ENCODE measurements around the gene SMIM27. TPM values are rescaled to one million over a fixed set of nuclear protein-coding genes. Genes with fewer than 3 reads are reported as not detected.

SMIM27 gene, protein sequence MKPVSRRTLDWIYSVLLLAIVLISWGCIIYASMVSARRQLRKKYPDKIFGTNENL
- 10 to 100 TPM; 24.8 to 43.3 TPM for total RNA-seq
- 58.6 TPM for polyA plus RNA-seq (ENCODE audit: insufficient read depth, low read depth, low replicate concordance)
- long read RNA-seq, donor 1, transcript SMIM27-206 (1 exons, 668 nt) = major isoform, 7 of 23 reads
- long read RNA-seq, donor 1, partial matches to known transcripts = 16 of 23 reads
- long read RNA-seq, donor 1, other reads (novel, unspliced or antisense) = 0 of 23 reads
- long read RNA-seq, donor 2, transcript SMIM27-206 (1 exons, 668 nt) = major isoform, 5 of 13 reads
- long read RNA-seq, donor 2, partial matches to known transcripts = 7 of 13 reads
- long read RNA-seq, donor 2, other reads (novel, unspliced or antisense) = 0 of 13 reads

DNA sequence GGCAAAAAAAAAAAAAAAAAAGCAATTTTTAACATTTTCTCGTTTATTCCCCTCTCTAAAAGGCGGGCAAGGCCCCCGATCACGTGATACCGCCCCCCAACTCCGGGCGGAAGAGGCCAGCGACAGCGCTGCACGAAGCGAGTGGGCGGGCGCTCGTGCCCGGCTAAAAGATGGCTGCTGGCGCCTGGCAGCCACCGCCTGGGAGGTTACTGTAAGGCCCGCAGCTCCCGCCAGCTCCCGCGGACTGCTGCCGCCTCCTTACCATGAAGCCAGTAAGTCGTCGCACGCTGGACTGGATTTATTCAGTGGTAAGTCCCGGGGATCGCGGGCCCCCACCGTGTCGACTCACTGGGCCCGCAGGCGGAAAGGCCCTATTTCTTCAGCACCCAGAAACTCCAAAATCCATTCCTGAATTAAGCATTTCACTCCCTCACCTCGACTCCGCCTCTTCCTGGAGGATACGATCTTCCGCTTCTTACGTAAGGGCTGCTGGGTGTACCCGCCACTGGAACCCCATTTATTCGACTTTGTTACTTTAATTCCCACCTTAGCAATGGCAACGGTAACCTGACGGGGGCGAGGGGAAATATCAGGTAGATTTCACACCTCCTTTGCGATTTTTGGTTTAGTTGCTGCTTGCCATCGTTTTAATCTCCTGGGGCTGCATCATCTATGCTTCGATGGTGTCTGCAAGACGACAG lies at the start of gene SMIM27, which contains the start of gene TOPORS:
TSS of gene SMIM27 (plus strand) at position 156 of the 701 bp plus-strand sequence. CDS start at position 264, 108 bp downstream.
TSS of gene TOPORS (minus strand) at position 415 of the 701 bp plus-strand sequence. CDS start at position 265, 150 bp downstream.
- Histone ChIP-seq H3K27ac (peak within 1 kb of the TSS; percentile 93 to 98), H3K9me3 (no peaks in the 10 kb centered on the region), H3K36me3 (ENCODE audit: low read depth, missing control alignments) (no peaks in the 10 kb centered on the region), H3K4me3 (peak within 1 kb of the TSS; percentile 73 to 95), H3K27me3 (no peaks in the 10 kb centered on the region), H3K4me1 (peaks cover 20% of the 10 kb centered on the region)
- WGBS, 2 donors = 0% methylated on average over 45 to 46 of the region's 46 CpGs
- intact Hi-C loops (cut with DNase I; ENCODE audit: low total_unique reads) = no loop called here
- DNase-seq = peak; percentile 94
- TF ChIP-seq, protein P1, sequence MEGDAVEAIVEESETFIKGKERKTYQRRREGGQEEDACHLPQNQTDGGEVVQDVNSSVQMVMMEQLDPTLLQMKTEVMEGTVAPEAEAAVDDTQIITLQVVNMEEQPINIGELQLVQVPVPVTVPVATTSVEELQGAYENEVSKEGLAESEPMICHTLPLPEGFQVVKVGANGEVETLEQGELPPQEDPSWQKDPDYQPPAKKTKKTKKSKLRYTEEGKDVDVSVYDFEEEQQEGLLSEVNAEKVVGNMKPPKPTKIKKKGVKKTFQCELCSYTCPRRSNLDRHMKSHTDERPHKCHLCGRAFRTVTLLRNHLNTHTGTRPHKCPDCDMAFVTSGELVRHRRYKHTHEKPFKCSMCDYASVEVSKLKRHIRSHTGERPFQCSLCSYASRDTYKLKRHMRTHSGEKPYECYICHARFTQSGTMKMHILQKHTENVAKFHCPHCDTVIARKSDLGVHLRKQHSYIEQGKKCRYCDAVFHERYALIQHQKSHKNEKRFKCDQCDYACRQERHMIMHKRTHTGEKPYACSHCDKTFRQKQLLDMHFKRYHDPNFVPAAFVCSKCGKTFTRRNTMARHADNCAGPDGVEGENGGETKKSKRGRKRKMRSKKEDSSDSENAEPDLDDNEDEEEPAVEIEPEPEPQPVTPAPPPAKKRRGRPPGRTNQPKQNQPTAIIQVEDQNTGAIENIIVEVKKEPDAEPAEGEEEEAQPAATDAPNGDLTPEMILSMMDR (IDR thresholded peaks at IDR 0.05) = peak in 1 of 3 experiments; percentile 3
- peak; percentile 76 for TF ChIP-seq POLR2A (IDR thresholded peaks at IDR 0.05)

DNA sequence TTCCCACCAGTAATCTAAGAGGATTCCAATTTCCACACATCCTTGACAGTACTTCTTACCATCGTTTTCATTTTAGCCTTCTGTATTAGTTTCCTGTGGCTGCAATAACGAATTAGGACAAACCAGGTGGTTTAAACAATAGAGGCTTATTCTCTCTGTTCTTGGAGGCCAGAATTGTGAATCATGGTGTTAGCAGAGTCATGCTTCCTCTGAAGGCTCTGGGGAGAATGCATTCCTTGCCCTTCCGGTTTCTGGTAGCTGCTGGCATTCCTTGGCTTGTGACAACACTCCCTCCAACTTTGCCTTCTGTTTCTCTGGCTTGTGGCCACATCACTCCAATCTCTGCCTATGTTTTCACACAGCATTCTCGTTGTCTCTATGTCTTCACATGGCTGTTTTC lies 49.7 kb upstream of the SMIM27 start:
- no peak overlapping the region for H3K4me3 ChIP-seq
- intact Hi-C loops (cut with DNase I; ENCODE audit: low total_unique reads) = no loop called here
- H3K9me3 ChIP-seq = no peaks in the 10 kb centered on the region
- H3K27me3 ChIP-seq = no peaks in the 10 kb centered on the region
- no peak for DNase-seq
- no peak for TF ChIP-seq POLR2A (IDR thresholded peaks at IDR 0.05)
- TF ChIP-seq, protein P1 (IDR thresholded peaks at IDR 0.05) = no peak
- no peak overlapping the region for H3K27ac ChIP-seq
- H3K4me1 ChIP-seq = no peaks in the 10 kb centered on the region
- 80 to 89% methylated on average over 4 of the region's 4 CpGs for WGBS, 2 donors
- H3K36me3 ChIP-seq (ENCODE audit: low read depth, missing control alignments) = no peaks in the 10 kb centered on the region

DNA sequence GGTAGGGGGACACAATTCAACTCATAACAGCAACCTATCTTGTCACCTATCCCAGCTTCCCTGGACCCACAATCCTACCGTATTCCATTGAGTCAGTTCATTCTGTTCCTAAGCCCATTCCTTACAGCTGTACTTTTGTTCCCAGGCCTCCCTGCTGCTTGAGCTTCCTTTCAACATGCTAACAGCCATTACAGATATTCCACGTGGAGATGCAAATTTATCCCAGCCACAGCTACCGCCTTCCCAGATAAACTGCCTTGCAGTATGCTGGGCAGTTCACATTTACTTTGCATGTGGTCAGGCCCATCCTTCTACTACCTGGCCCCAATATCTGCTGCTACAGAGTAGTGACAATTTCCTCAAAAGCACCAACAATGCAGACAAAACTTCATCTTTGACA lies 49.1 kb upstream of the SMIM27 start:
- no peaks in the 10 kb centered on the region for H3K4me1 ChIP-seq
- DNase-seq = no peak
- no peaks in the 10 kb centered on the region for H3K9me3 ChIP-seq
- no peak overlapping the region for H3K27ac ChIP-seq
- no peaks in the 10 kb centered on the region for H3K27me3 ChIP-seq
- H3K4me3 ChIP-seq = no peak overlapping the region
- H3K36me3 ChIP-seq (ENCODE audit: low read depth, missing control alignments) = no peaks in the 10 kb centered on the region
- TF ChIP-seq POLR2A (IDR thresholded peaks at IDR 0.05) = no peak
- TF ChIP-seq, protein P1 (IDR thresholded peaks at IDR 0.05) = no peak
- 82 to 86% methylated on average over 3 of the region's 3 CpGs for WGBS, 2 donors
- intact Hi-C loops (cut with DNase I; ENCODE audit: low total_unique reads) = no loop called here

DNA sequence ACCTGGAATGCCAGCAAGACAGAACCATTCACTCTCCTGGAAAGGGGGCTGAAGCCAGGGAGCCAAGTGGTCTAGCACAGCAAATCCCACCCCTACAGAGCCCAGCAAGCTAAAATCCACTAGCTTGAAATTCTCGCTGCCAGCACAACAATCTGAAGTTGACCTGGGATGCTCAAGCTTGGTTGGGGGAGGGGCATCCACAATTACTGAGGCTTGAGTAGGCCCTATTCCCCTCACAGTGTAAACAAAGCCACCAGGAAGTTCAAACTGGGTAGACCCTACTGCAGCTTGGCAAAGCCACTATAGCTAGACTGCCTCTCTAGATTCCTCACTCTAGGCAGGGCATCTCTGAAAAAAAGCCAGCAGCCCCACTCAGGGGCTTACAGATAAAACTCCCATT lies 43.4 kb upstream of the SMIM27 start:
- DNase-seq = no peak
- intact Hi-C loops (cut with DNase I; ENCODE audit: low total_unique reads) = no loop called here
- no peaks in the 10 kb centered on the region for H3K4me1 ChIP-seq
- no peak overlapping the region for H3K27ac ChIP-seq
- H3K4me3 ChIP-seq = no peak overlapping the region
- WGBS, 2 donors = 91 to 100% methylated on average over 1 of the region's 1 CpG
- TF ChIP-seq, protein P1 (IDR thresholded peaks at IDR 0.05) = no peak
- no peak for TF ChIP-seq POLR2A (IDR thresholded peaks at IDR 0.05)
- no peaks in the 10 kb centered on the region for H3K9me3 ChIP-seq
- H3K36me3 ChIP-seq (ENCODE audit: low read depth, missing control alignments) = no peaks in the 10 kb centered on the region
- H3K27me3 ChIP-seq = no peaks in the 10 kb centered on the region
